ENCODE results near the gene ADGRG4.

GRCh38 chrX:136387951-136388502 lies 87.3 kb downstream of the ADGRG4 start:
- TF ChIP-seq CTCF (IDR thresholded peaks at IDR 0.05) (no peak), POLR2A (IDR thresholded peaks at IDR 0.05) (no peak)
